ENCODE data around the gene DUOX2. TPM values are rescaled to one million over a fixed set of nuclear protein-coding genes. Genes with fewer than 3 reads are reported as not detected.

Gene DUOX2
- total and polyA plus RNA-seq, 2 of the 8 experiments (the other 6 are each of a cell fraction or from before 2014, with no cell fraction given), result 0.08 TPM; not detected in 1

- no peaks in the 10 kb centered on the region for H3K23me2 ChIP-seq (ENCODE audit: low read depth, low read length)
- 24% methylated on average over 7 of the region's 10 CpGs; no CpG with 5 or more reads in 1 of the 2 experiments for WGBS, 2 experiments (ENCODE audit: extremely low coverage in 1 of 2, insufficient coverage in 1 of 2, insufficient read length in 1 of 2, insufficient replicate concordance in 2 of 2, low coverage in 1 of 2, low lambda C conversion rate in 2 of 2, missing lambda C conversion rate in 1 of 2)
- H3K14ac ChIP-seq (ENCODE audit: insufficient read length), result no peak overlapping the region
- H2BK15ac ChIP-seq (ENCODE audit: low read length), result no peak overlapping the region
- no peak overlapping the region for H2AK5ac ChIP-seq (ENCODE audit: low read depth, low read length)
- no peak overlapping the region for H3K23ac ChIP-seq (ENCODE audit: insufficient read length)
- H3K4me2 ChIP-seq (ENCODE audit: insufficient read depth in 1 of 2, low read depth in 2 of 2, low read length in 2 of 2), result peak overlapping the region; percentile 38 to 53; a peak in 2 of 4 replicates
- TF ChIP-seq RAD21 (IDR thresholded peaks at IDR 0.05 in 1 of 2, conservative IDR thresholded peaks at IDR 0.05 in 1 of 2; ENCODE audit: low read depth in 2 of 2, low read length in 2 of 2), result peak; percentile 10 to 31; a peak in 2 of 4 replicates
- TF ChIP-seq USF2 (IDR thresholded peaks at IDR 0.05; ENCODE audit: low read length), result no peak
- TF ChIP-seq SAP30 (IDR thresholded peaks at IDR 0.05; ENCODE audit: insufficient read depth, insufficient replicate concordance, low read length), result no peak
- no peak for TF ChIP-seq HDAC6 (IDR thresholded peaks at IDR 0.05; ENCODE audit: low read depth, low read length)
- no peak for TF ChIP-seq CEBPB (IDR thresholded peaks at IDR 0.05; ENCODE audit: low read depth, low read length)
- TF ChIP-seq EGR1 (IDR thresholded peaks at IDR 0.05; ENCODE audit: borderline replicate concordance, low read depth, low read length), result no peak
- peak; percentile 43 to 71 (median 49) for TF ChIP-seq CTCF (IDR thresholded peaks at IDR 0.05; ENCODE audit: control extremely low read depth in 1 of 3, insufficient read depth in 1 of 3, low read depth in 1 of 3, low read length in 3 of 3)
- no peak for TF ChIP-seq BRCA1 (IDR thresholded peaks at IDR 0.05; ENCODE audit: low read depth, low read length)
- TF ChIP-seq EP300 (IDR thresholded peaks at IDR 0.05; ENCODE audit: borderline replicate concordance in 1 of 2, low read depth in 2 of 2, low read length in 2 of 2), result no peak
- no peak overlapping the region for H3K9ac ChIP-seq (replicated peaks in 1 of 4; ENCODE audit: extremely low read depth in 1 of 4, low read depth in 3 of 4, low read length in 3 of 4)
- peak in 1 of 2 experiments; percentile 64 for DNase-seq (ENCODE audit: low read depth in 1 of 2, low spot score in 2 of 2)
- H3K4ac ChIP-seq (replicated peaks; ENCODE audit: insufficient read length, low read depth, low read length), result no peak overlapping the region
- no peak overlapping the region for H2AFZ ChIP-seq (ENCODE audit: low read length)
- no peaks in the 10 kb centered on the region for H3K79me1 ChIP-seq (ENCODE audit: low read depth, low read length)
- ChIA-PET CTCF (ENCODE audit: partially characterized antibody) (interaction anchor here (0.7 to 7.9 kb wide), 6 partner anchors 9 to 22 kb away, joined by 3 to 45 read pairs (median 18); partner anchors contain the start of genes DUOX2 and DUOXA2), POLR2A (ENCODE audit: partially characterized antibody) (interaction anchor here (1.5 kb wide), 1 partner anchor 14 kb away, joined by 3 read pairs; no protein-coding TSS in a partner anchor)
- H2BK12ac ChIP-seq (ENCODE audit: low read depth, low read length), result no peak overlapping the region
- no peak overlapping the region for H3K27ac ChIP-seq (ENCODE audit: low read depth, low read length)
- no peak overlapping the region for H2BK5ac ChIP-seq (ENCODE audit: low read depth, low read length)
- no peak overlapping the region for H2BK120ac ChIP-seq (replicated peaks; ENCODE audit: low read depth, low read length)
- no peak overlapping the region for H4K5ac ChIP-seq (ENCODE audit: insufficient read length, low read depth, low read length)
- no peaks in the 10 kb centered on the region for H3K36me3 ChIP-seq (ENCODE audit: control insufficient read depth in 2 of 4, insufficient read depth in 4 of 4, low read length in 3 of 4)
- H3K27me3 ChIP-seq (replicated peaks in 1 of 4; ENCODE audit: control insufficient read depth in 3 of 4, extremely low read depth in 1 of 4, insufficient read depth in 3 of 4, low read length in 3 of 4), result peaks cover 45 to 62% (median 53%) of the 10 kb centered on the region in 4 experiments
- no peaks in the 10 kb centered on the region for H3K9me3 ChIP-seq (ENCODE audit: insufficient read depth in 2 of 2, low read depth in 1 of 2, low read length in 1 of 2)
- no peak overlapping the region for H2BK20ac ChIP-seq (ENCODE audit: low read length)
- H4K8ac ChIP-seq (ENCODE audit: extremely low read depth, insufficient read depth, low read length), result no peak overlapping the region
- no peak overlapping the region for H3K56ac ChIP-seq (replicated peaks; ENCODE audit: insufficient read length, low read depth, low read length)
- H3K4me3 ChIP-seq (ENCODE audit: extremely low read depth in 1 of 4, insufficient read depth in 2 of 4, low read depth in 3 of 4, low read length in 4 of 4), result peak overlapping the region in 1 of 4 experiments; percentile 48; a peak in 3 of 8 replicates
- H3K79me2 ChIP-seq (ENCODE audit: control insufficient read depth in 1 of 2, insufficient read depth in 2 of 2, low read length in 2 of 2), result no peaks in the 10 kb centered on the region
- H3K4me1 ChIP-seq (replicated peaks in 1 of 4; ENCODE audit: control insufficient read depth in 3 of 4, insufficient read depth in 4 of 4, low read length in 3 of 4), result peaks cover 0 to 7% (median 3%) of the 10 kb centered on the region in 4 experiments; a peak in 3 of 7 replicates
- FAIRE-seq, result no peak
- no peak overlapping the region for H3K18ac ChIP-seq (ENCODE audit: extremely low read depth, low read length)
- H4K91ac ChIP-seq (replicated peaks; ENCODE audit: insufficient read length, low read length), result no peak overlapping the region
- H4K20me1 ChIP-seq (replicated peaks in 1 of 2; ENCODE audit: control insufficient read depth in 1 of 2, insufficient read depth in 2 of 2, low read length in 2 of 2), result no peaks in the 10 kb centered on the region
These were observed 22.4 kb upstream of the DUOX2 start for GRCh38 chr15:45136378-45136764.
